HG02884 (cell line): ENCODE results near the gene YTHDF2.

ENCODE experiments used
- ATAC-seq: cut with Tn5 transposase; IDR thresholded peaks from one replicate; pipeline ENCODE4 v1.9.1; 2021; ENCODE audit warnings: mild to moderate bottlenecking, moderate library complexity; ENCODE audit not compliant: unreplicated experiment

The YTHDF2 gene

GRCh38 chr1:28796352-28797211 is 59.8 kb downstream of the YTHDF2 start:
- ATAC-seq = no peak

DNA sequence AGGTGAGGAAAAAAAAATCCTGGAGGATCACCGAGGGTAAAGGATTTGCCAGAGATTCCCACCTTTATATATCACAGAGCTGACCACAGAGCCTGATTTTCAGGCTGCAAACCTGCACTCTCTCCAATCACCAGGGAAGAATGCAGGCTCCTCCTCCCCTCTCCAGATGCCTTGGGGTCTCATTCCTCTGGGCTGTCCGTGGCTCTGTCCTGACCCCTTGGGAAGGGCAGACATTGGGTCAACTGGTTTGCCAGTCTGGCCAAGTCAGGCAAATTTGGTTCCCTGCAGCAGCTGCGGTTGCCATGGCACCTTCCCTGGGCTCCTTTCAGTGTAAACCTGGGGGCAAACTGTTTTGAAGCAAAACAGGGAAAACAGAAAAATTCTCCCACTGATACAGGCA is 63.6 kb downstream of the YTHDF2 start:
- no peak for ATAC-seq

DNA sequence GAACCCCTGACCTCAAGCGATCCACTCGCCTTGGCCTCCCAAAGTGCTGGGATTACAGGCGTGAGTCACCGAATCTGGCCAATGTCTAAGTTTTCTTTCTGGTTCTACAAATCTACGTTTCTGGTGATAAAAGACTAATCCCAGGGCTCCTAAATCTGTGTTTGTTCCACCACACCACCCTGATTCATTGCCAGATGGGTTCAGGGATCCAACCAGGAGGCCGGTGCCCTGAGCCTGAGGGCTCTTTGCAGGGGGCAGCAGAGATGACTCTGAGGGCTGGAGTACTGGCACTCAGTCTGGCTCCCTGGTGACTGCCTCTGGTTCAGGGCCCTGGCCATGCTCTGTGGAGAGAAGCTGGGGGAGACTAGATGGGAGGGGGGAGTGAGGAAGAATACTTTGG is 64.7 kb downstream of the YTHDF2 start:
- ATAC-seq = no peak

DNA sequence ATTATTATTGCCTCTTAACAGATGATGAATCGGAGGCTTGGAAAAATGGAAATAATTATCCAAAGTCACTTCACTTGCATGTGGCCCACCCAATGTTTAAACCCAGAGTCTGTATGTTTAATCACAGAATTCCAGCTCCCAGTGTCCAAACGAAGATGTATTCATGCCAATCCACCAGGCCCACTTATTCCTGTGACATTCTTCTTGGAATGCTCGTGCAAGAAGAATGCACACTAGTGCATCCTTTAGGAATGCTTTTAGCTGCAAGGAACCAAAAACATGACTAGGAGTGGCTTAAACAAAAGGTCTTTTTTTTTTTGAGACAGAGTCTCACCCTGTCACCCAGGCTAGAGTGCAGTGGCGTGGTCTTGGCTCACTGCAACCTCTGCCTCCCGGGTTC is 66.3 kb downstream of the YTHDF2 start:
- no peak for ATAC-seq

GRCh38 chr1:28803662-28804061 is 66.9 kb downstream of the YTHDF2 start:
- ATAC-seq = no peak

DNA sequence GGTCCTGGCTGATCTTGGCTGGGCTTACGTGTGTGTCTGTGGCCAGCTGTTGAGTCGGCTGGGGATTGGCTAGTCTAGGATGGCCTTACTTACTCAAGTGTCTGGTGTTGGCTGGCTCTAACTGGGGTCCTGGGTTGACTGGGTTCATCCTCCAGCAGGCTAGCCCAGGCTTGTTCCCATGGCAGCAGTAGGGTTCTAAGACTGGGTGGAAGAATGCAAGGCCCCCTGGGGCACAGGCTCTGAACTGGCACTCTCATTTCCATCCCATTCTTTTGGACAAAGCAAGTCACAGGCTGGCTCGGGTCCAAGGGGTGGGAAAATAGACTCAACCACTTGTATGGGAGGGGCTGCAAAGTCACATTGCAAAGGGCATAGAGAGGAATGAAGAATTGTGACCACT is 67.3 kb downstream of the YTHDF2 start:
- no peak for ATAC-seq

- ATAC-seq = no peak
Measured at GRCh38 chr1:28807046-28807445, 70.3 kb downstream of the YTHDF2 start.

- ATAC-seq = no peak
Measured at GRCh38 chr1:28807986-28808385, 71.2 kb downstream of the YTHDF2 start.

DNA sequence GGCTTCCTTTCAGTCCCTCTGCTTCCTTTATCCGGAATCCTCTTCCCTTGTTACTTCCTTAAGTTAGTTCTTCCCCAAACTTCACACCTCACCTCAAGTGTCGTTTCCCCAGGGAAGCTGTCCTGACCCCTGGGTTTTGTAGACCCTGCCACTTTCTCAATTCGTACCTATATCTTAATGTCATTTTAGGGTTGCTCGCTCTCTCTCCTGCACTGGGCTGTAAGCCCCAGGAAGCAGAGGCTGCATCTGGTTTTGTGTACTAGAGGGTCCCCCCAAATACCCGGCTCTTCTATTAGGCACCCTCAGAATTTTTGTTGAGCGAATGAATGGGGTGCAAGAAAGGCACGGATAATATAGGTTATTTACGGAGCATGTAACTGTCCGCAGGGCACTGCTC is 74.6 kb downstream of the YTHDF2 start:
- no peak for ATAC-seq

- no peak for ATAC-seq
Measured at GRCh38 chr1:28811766-28812668, 75.3 kb downstream of the YTHDF2 start, which contains the start of gene OPRD1. OPRD1 (plus strand) TSS chr1:28812170; CDS start chr1:28812384, 214 bp downstream.

- no peak for ATAC-seq
Measured at GRCh38 chr1:28812669-28813468, 76.1 kb downstream of the YTHDF2 start.

DNA sequence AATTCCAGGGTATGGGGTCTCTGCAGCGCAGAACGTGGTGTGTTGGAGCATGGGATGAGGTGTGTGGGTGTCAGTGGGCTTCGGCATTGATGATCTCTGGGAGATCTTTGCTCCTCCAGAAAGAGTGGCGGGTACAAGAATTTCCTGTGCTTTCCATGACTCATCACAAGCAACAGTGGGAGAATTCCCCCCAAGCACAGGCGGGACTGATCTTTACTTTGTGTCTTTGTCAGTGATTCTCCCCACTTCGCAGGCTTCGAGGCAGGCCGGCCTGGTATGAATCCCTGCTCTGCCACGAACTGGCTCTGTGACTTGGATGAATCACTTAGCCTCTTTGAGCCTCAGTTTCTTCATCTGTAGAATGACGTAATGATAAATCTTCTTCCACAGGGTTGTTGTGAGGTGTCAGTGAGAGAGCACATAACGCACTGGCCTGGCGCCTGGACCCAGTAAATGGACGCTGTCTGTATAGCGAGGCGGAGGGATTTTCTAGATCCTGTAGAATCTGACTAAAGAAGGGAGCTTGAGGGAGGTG is 77.3 kb downstream of the YTHDF2 start:
- no peak for ATAC-seq

- no peak for ATAC-seq
Measured at GRCh38 chr1:28815533-28816185, 78.9 kb downstream of the YTHDF2 start.

DNA sequence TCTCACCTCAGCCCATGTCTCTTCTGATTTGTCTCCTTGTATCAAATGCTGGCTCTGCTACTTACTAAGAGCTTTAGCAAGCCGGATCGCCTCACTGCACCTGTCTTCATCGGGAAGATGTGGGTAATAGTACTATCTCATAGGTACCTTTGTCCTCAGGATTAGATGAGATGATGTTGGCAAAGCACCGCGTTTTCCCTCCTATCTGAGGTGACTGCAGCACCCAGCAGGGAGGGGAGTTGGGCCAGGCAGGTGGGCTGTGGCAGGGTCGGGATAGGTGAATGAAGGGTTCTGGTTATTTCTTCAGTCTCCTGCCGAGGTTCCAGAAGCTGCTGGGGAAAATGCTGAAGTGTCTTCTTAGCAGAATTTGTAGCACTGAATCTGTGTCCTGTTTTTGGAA is 80.4 kb downstream of the YTHDF2 start:
- ATAC-seq = no peak

DNA sequence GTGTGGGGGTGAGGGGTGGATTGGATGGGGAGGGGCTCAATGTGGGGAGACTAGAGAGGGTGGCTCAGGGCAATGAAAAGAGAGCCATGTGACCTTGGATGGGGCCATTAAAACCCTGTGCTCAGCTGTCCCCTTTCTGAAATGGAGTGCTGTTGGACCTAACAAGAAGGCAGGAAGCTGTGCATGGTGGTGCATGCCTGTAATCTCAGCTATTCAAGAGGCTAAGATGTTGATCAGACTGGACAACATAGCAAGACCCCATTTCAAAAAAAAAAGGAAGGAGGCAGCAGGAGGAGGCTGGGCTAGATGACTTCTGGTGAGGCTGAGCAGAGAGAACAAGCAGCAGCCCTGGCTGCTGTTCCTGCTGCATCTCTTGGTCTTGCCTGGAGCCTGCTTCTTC is 82.3 kb downstream of the YTHDF2 start:
- no peak for ATAC-seq
